Loucy (cell line): ENCODE measurements around the gene NDUFAF2.

Source experiments
- H2AFZ ChIP-seq: fragments of 200-600 bp; sonication (generic); 2 replicates; pipeline ENCODE4 v1.6.0; 2016; ENCODE audit warnings: antibody characterized with exemption, mild to moderate bottlenecking, low read length, moderate library complexity
- H3F3A ChIP-seq: fragments of 200-600 bp; 2 replicates; pipeline ENCODE4 v1.6.0; 2016; ENCODE audit warnings: antibody characterized with exemption, low read depth, mild to moderate bottlenecking
- H3K27me3 ChIP-seq: fragments of 200-600 bp; sonication (generic); 2 replicates; pipeline ENCODE4 v1.6.1; 2014; ENCODE audit warnings: low read length, mild to moderate bottlenecking; ENCODE audit not compliant: insufficient read depth, poor library complexity, severe bottlenecking
- H3K36me3 ChIP-seq: fragments of 200-600 bp; sonication (generic); 2 replicates; pipeline ENCODE4 v1.6.1; 2016; ENCODE audit warnings: low read length; ENCODE audit not compliant: insufficient read depth
- H3K4me1 ChIP-seq: fragments of 200-600 bp; sonication (generic); 2 replicates; pipeline ENCODE4 v1.5.1; 2014; ENCODE audit warnings: low read length, mild to moderate bottlenecking; ENCODE audit not compliant: insufficient read depth, poor library complexity, severe bottlenecking
- H3K4me2 ChIP-seq: fragments of 200-600 bp; sonication (generic); 2 replicates; pipeline ENCODE4 v1.6.0; 2014; ENCODE audit warnings: antibody characterized with exemption, low read length, low read depth, mild to moderate bottlenecking; ENCODE audit not compliant: poor library complexity, severe bottlenecking
- H3K4me3 ChIP-seq: fragments of 200-600 bp; sonication (generic); 2 replicates; pipeline ENCODE4 v1.5.1; 2014; ENCODE audit warnings: low read length, mild to moderate bottlenecking, mixed read lengths; ENCODE audit not compliant: poor library complexity, severe bottlenecking
- H3K79me2 ChIP-seq: fragments of 200-600 bp; sonication (generic); 2 replicates; pipeline ENCODE4 v1.6.1; 2014; ENCODE audit warnings: low read length; ENCODE audit not compliant: insufficient read depth
- H3K9ac ChIP-seq: fragments of 200-600 bp; sonication (generic); 2 replicates; pipeline ENCODE4 v1.6.0; 2014; ENCODE audit warnings: mild to moderate bottlenecking, low read depth, low read length, moderate library complexity; ENCODE audit not compliant: poor library complexity, severe bottlenecking
- H3K9me2 ChIP-seq: fragments of 200-600 bp; sonication (generic); replicated peaks from 2 replicates; pipeline ENCODE4 v1.6.1; 2016; ENCODE audit warnings: low read depth, low read length, mixed read lengths
- H3K9me3 ChIP-seq: fragments of 200-600 bp; sonication (generic); 2 replicates; pipeline ENCODE4 v1.6.1; 2014; ENCODE audit warnings: mild to moderate bottlenecking, antibody characterized with exemption, low read length, low read depth; ENCODE audit not compliant: insufficient read depth
- H4K20me1 ChIP-seq: fragments of 200-600 bp; sonication (generic); 2 replicates; pipeline ENCODE4 v1.6.0; 2014; ENCODE audit warnings: antibody characterized with exemption, low read length, mild to moderate bottlenecking; ENCODE audit not compliant: insufficient read depth, poor library complexity, severe bottlenecking
- EZH2phosphoT487 ChIP-seq: fragments of 200-600 bp; IDR thresholded peaks from 2 replicates; pipeline ENCODE4 v1.6.1; 2018; ENCODE audit warnings: antibody characterized with exemption, mild to moderate bottlenecking, moderate library complexity, borderline replicate concordance
- TF ChIP-seq, protein P1 (sequence below): fragments of 200-600 bp; sonication (generic); conservative IDR thresholded peaks from 2 replicates; pipeline ENCODE4 v1.5.1; 2014; ENCODE audit warnings: mild to moderate bottlenecking, antibody characterized with exemption, low read length

The NDUFAF2 gene

DNA sequence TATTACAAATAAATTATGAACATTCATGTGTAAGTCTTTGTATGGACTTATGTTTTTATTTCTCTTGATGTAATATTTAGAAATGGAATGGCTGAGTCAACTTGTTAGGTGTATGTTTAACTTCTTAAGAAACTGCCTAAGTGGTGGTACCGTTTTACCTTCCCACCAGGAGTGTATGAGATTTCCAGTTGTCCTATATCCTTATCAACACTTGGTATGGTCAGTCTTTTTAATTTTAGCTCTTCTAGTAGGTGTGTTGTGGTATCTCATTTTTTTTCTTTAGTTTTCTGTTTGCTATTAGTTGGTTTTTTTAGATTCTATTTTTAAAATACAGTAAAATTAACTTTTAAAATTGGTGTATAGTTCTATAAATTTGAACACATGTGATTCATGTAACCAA, 3.7 kb downstream of the NDUFAF2 start:
- peaks cover 3% of the 10 kb centered on the region; the same call in 1 of the 2 replicates for H3K9me3 ChIP-seq
- H3K79me2 ChIP-seq = peaks cover 21% of the 10 kb centered on the region; the same call in 1 of the 2 replicates
- peaks cover 17% of the 10 kb centered on the region for H3K4me1 ChIP-seq
- H2AFZ ChIP-seq = no peak overlapping the region
- H3K4me2 ChIP-seq = no peak overlapping the region
- TF ChIP-seq, protein P1, sequence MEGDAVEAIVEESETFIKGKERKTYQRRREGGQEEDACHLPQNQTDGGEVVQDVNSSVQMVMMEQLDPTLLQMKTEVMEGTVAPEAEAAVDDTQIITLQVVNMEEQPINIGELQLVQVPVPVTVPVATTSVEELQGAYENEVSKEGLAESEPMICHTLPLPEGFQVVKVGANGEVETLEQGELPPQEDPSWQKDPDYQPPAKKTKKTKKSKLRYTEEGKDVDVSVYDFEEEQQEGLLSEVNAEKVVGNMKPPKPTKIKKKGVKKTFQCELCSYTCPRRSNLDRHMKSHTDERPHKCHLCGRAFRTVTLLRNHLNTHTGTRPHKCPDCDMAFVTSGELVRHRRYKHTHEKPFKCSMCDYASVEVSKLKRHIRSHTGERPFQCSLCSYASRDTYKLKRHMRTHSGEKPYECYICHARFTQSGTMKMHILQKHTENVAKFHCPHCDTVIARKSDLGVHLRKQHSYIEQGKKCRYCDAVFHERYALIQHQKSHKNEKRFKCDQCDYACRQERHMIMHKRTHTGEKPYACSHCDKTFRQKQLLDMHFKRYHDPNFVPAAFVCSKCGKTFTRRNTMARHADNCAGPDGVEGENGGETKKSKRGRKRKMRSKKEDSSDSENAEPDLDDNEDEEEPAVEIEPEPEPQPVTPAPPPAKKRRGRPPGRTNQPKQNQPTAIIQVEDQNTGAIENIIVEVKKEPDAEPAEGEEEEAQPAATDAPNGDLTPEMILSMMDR = no peak
- TF ChIP-seq EZH2phosphoT487 = no peak
- H3K9me2 ChIP-seq = no peaks in the 10 kb centered on the region
- H3F3A ChIP-seq = no peaks in the 10 kb centered on the region
- no peaks in the 10 kb centered on the region for H3K27me3 ChIP-seq
- H3K36me3 ChIP-seq = no peaks in the 10 kb centered on the region
- no peak overlapping the region for H3K9ac ChIP-seq
- no peaks in the 10 kb centered on the region for H4K20me1 ChIP-seq
- H3K4me3 ChIP-seq = no peak overlapping the region

- Histone ChIP-seq H3K9me3 (peaks cover 5% of the 10 kb centered on the region; the same call in 1 of the 2 replicates), H3K4me3 (no peak overlapping the region), H3K9me2 (no peaks in the 10 kb centered on the region), H4K20me1 (no peaks in the 10 kb centered on the region), H3K27me3 (no peaks in the 10 kb centered on the region), H3K4me1 (no peaks in the 10 kb centered on the region), H3K79me2 (no peaks in the 10 kb centered on the region), H3F3A (no peaks in the 10 kb centered on the region; the same call in 1 of the 2 replicates), H3K9ac (no peak overlapping the region), H3K4me2 (no peak overlapping the region), H3K36me3 (no peaks in the 10 kb centered on the region), H2AFZ (no peak overlapping the region)
- TF ChIP-seq, protein P1 = no peak
- no peak for TF ChIP-seq EZH2phosphoT487
Observed at GRCh38 chr5:60955239-60955638, 10.2 kb downstream of the NDUFAF2 start.

DNA sequence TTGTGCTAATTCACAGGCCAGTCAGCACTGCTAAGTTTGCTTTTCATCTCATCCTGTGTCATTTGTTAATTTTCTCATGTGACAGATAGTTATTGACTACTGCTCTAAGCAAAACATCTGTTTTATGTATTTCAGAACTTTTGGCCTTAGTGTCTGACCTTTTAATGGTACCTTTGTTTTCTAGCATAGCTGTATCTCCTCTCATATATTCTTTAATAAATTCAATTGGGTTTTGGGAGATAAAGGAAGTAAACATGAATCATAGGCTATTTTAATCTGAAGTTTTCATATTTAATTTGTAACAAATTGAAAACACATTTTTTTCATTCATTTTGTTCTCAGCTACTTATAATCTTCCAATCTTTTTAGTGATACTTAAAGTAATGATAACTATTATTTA, 13.1 kb downstream of the NDUFAF2 start:
- Histone ChIP-seq H3K27me3 (no peaks in the 10 kb centered on the region), H3K4me2 (no peak overlapping the region), H3K4me3 (no peak overlapping the region), H3K9me2 (no peaks in the 10 kb centered on the region), H4K20me1 (no peaks in the 10 kb centered on the region), H3K36me3 (no peaks in the 10 kb centered on the region), H3K9ac (no peak overlapping the region), H2AFZ (no peak overlapping the region), H3K79me2 (no peaks in the 10 kb centered on the region), H3F3A (no peaks in the 10 kb centered on the region; the same call in 1 of the 2 replicates), H3K9me3 (peaks cover 5% of the 10 kb centered on the region; the same call in 1 of the 2 replicates), H3K4me1 (no peaks in the 10 kb centered on the region)
- TF ChIP-seq, protein P1 = no peak
- no peak for TF ChIP-seq EZH2phosphoT487
